ENCODE results near the gene RBM43. TPM values are rescaled to one million over a fixed set of nuclear protein-coding genes. Genes with fewer than 3 reads are reported as not detected.

Gene RBM43
- total RNA-seq, 2 donors from 2014 or later: 6.2 to 6.4 TPM

GRCh38 chr2:151243468-151243867 lies 18.2 kb downstream of the RBM43 start:
- Histone ChIP-seq H3K27me3 (replicated peaks; ENCODE audit: insufficient read depth) (no peaks in the 10 kb centered on the region), H3K36me3 (no peaks in the 10 kb centered on the region), H3K9me3 (no peaks in the 10 kb centered on the region), H3K4me3 (no peak overlapping the region), H3K4me1 (replicated peaks) (no peaks in the 10 kb centered on the region), H3K27ac (no peak overlapping the region)
- DNase-seq (ENCODE audit: low spot score): no peak
- TF ChIP-seq CTCF (IDR thresholded peaks at IDR 0.05) (no peak), POLR2AphosphoS5 (IDR thresholded peaks at IDR 0.05) (no peak), POLR2A (IDR thresholded peaks at IDR 0.05) (no peak)
- WGBS: 94% methylated on average over 3 of the region's 3 CpGs
- intact Hi-C loops (cut with DNase I): no loop called here

- 49% methylated on average over 3 of the region's 3 CpGs for WGBS
- DNase-seq (ENCODE audit: low spot score): no peak
Observed at GRCh38 chr2:151241224-151241623, 20.4 kb downstream of the RBM43 start.

GRCh38 chr2:151240433-151240832 lies 21.2 kb downstream of the RBM43 start:
- no peaks in the 10 kb centered on the region for H3K36me3 ChIP-seq
- WGBS: 44% methylated on average over 1 of the region's 1 CpG
- H3K4me1 ChIP-seq (replicated peaks): no peaks in the 10 kb centered on the region
- TF ChIP-seq POLR2A (IDR thresholded peaks at IDR 0.05) (no peak), CTCF (IDR thresholded peaks at IDR 0.05) (no peak), POLR2AphosphoS5 (IDR thresholded peaks at IDR 0.05) (no peak)
- no peak for DNase-seq (ENCODE audit: low spot score)
- no peak overlapping the region for H3K4me3 ChIP-seq
- no peaks in the 10 kb centered on the region for H3K27me3 ChIP-seq (replicated peaks; ENCODE audit: insufficient read depth)
- intact Hi-C loops (cut with DNase I): no loop called here
- H3K9me3 ChIP-seq: no peaks in the 10 kb centered on the region
- no peak overlapping the region for H3K27ac ChIP-seq

More at GRCh38 chr2:151241224-151241623, 20.4 kb downstream of the RBM43 start:
- Histone ChIP-seq H3K4me1 (replicated peaks) (no peaks in the 10 kb centered on the region), H3K4me3 (no peak overlapping the region), H3K27me3 (replicated peaks; ENCODE audit: insufficient read depth) (no peaks in the 10 kb centered on the region), H3K27ac (no peak overlapping the region), H3K9me3 (no peaks in the 10 kb centered on the region), H3K36me3 (no peaks in the 10 kb centered on the region)
- intact Hi-C loops (cut with DNase I): no loop called here
- TF ChIP-seq POLR2AphosphoS5 (IDR thresholded peaks at IDR 0.05) (no peak), CTCF (IDR thresholded peaks at IDR 0.05) (no peak), POLR2A (IDR thresholded peaks at IDR 0.05) (no peak)

- Histone ChIP-seq H3K4me1 (replicated peaks) (no peaks in the 10 kb centered on the region), H3K4me3 (no peak overlapping the region), H3K27ac (no peak overlapping the region), H3K9me3 (no peaks in the 10 kb centered on the region), H3K27me3 (replicated peaks; ENCODE audit: insufficient read depth) (no peaks in the 10 kb centered on the region), H3K36me3 (no peaks in the 10 kb centered on the region)
- intact Hi-C loops (cut with DNase I): loop anchor here (5.0 to 10.0 kb wide), 3 partner anchors 187 to 1642 kb away; partner anchors contain the start of gene RND3
- no peak for DNase-seq (ENCODE audit: low spot score)
- 88% methylated on average over 9 of the region's 9 CpGs for WGBS
- no peak for TF ChIP-seq POLR2AphosphoS5 (IDR thresholded peaks at IDR 0.05)
- no peak for TF ChIP-seq CTCF (IDR thresholded peaks at IDR 0.05)
Observed at GRCh38 chr2:151239624-151240023, 22.0 kb downstream of the RBM43 start.
